Activated CD4-positive, alpha-beta T cell treated with anti-CD3 and anti-CD28 coated beads, Interleukin-2, amount 10 ng/mL, durations not matched to agents 7 days and 5 days (primary cell): ENCODE results near the gene SAMD1. TPM values are rescaled to one million over a fixed set of nuclear protein-coding genes. Genes with fewer than 3 reads are reported as not detected.
A peak's percentile ranks its signal among the peaks of the same experiment; 100 is the strongest.

Experiments
- CTCF ChIA-PET: fragments of 350-600 bp; sonication (Branson Sonifier 250); formaldehyde crosslinking; loops from one replicate; lab custom pipeline; 2021; ENCODE audit warnings: antibody characterized with exemption; lab: Charles Lee
- POLR2A ChIA-PET: fragments of 350-600 bp; sonication (Branson Sonifier 250); formaldehyde crosslinking; loops from one replicate; lab custom pipeline; 2021; ENCODE audit warnings: antibody characterized with exemption; lab: Charles Lee
- DNase-seq: peaks from one replicate; pipeline ENCODE4 v3.0.0-alpha.2; 2020
- H3K27ac Mint-ChIP-seq: one replicate; pipeline ENCODE4 v1.8.0; 2021; ENCODE audit warnings: mild to moderate bottlenecking, moderate library complexity, mixed read lengths
- H3K27me3 Mint-ChIP-seq: one replicate; pipeline ENCODE4 v1.8.0; 2021; ENCODE audit warnings: mixed read lengths
- H3K36me3 Mint-ChIP-seq: one replicate; pipeline ENCODE4 v1.8.0; 2021; ENCODE audit warnings: low read depth, mixed read lengths
- H3K4me1 Mint-ChIP-seq: one replicate; pipeline ENCODE4 v1.8.0; 2021; ENCODE audit warnings: mixed read lengths
- H3K4me3 Mint-ChIP-seq: one replicate; pipeline ENCODE4 v1.8.0; 2021; ENCODE audit warnings: mild to moderate bottlenecking, moderate library complexity, mixed read lengths
- H3K9me3 Mint-ChIP-seq: one replicate; pipeline ENCODE4 v1.8.0; 2021; ENCODE audit warnings: mixed read lengths
- total RNA-seq, 2 experiments: library from RNA; stranded (reverse); gene quantifications; one replicate each; pipeline ENCODE4 v1.2.3, GENCODE V29; 2021

The SAMD1 gene
- 10 to 100 TPM; 80.7 to 84.5 TPM for total RNA-seq

- CTCF ChIA-PET, result interaction anchor here (1.0 to 1.7 kb wide), 3 partner anchors 25 to 228 kb away, joined by 3 to 4 read pairs (median 3); partner anchors contain the start of gene ASF1B
- peaks cover 30% of the 10 kb centered on the region for H3K36me3 Mint-ChIP-seq
- no peaks in the 10 kb centered on the region for H3K27me3 Mint-ChIP-seq
- peak; percentile 88 for DNase-seq
- POLR2A ChIA-PET, result interaction anchor here (1.0 kb wide), 1 partner anchor 46 kb away, joined by 3 read pairs; no protein-coding TSS in a partner anchor
- peak within 1 kb of the TSS; percentile 95 for H3K4me3 Mint-ChIP-seq
- peak within 1 kb of the TSS; percentile 98 for H3K27ac Mint-ChIP-seq
- H3K9me3 Mint-ChIP-seq, result peaks cover 9% of the 10 kb centered on the region
- peaks cover 30% of the 10 kb centered on the region for H3K4me1 Mint-ChIP-seq
Observed at GRCh38 chr19:14090509-14091080, at the start of gene SAMD1. Gene SAMD1, minus strand, starts transcription at chr19:14090751.

GRCh38 chr19:14139944-14140343, 49.4 kb upstream of the SAMD1 start:
- peaks cover 36% of the 10 kb centered on the region for H3K4me1 Mint-ChIP-seq
- H3K9me3 Mint-ChIP-seq, result no peaks in the 10 kb centered on the region
- peaks cover 13% of the 10 kb centered on the region for H3K36me3 Mint-ChIP-seq
- H3K27me3 Mint-ChIP-seq, result no peaks in the 10 kb centered on the region
- H3K4me3 Mint-ChIP-seq, result no peak overlapping the region
- H3K27ac Mint-ChIP-seq, result no peak overlapping the region
- ChIA-PET CTCF (interaction anchor here (0.6 to 1.8 kb wide), 5 partner anchors 8 to 866 kb away, joined by 3 to 6 read pairs (median 4); no protein-coding TSS in a partner anchor), POLR2A (no interaction called here)
- no peak for DNase-seq

- CTCF ChIA-PET, result interaction anchor here (0.6 to 1.8 kb wide), 5 partner anchors 9 to 466 kb away, joined by 3 to 6 read pairs (median 3); no protein-coding TSS in a partner anchor
- Mint-ChIP-seq H3K36me3 (peaks cover 21% of the 10 kb centered on the region), H3K4me1 (peaks cover 46% of the 10 kb centered on the region), H3K4me3 (peak overlapping the region; percentile 44), H3K27ac (peak overlapping the region; percentile 36), H3K27me3 (no peaks in the 10 kb centered on the region), H3K9me3 (no peaks in the 10 kb centered on the region)
- DNase-seq, result no peak
- POLR2A ChIA-PET, result no interaction called here
Observed at GRCh38 chr19:14138576-14139265, 48.2 kb upstream of the SAMD1 start.

- H3K9me3 Mint-ChIP-seq, result no peaks in the 10 kb centered on the region
- POLR2A ChIA-PET, result interaction anchor here (0.5 to 1.0 kb wide), 5 partner anchors 47 to 343 kb away, joined by 3 to 5 read pairs (median 3); no protein-coding TSS in a partner anchor
- peaks cover 34% of the 10 kb centered on the region for H3K36me3 Mint-ChIP-seq
- peak within 1 kb of the TSS; percentile 81 for H3K4me3 Mint-ChIP-seq
- H3K27me3 Mint-ChIP-seq, result no peaks in the 10 kb centered on the region
- DNase-seq, result peak; percentile 99
- CTCF ChIA-PET, result interaction anchor here (0.5 to 3.1 kb wide), 95 partner anchors 9 to 553 kb away, joined by 3 to 27 read pairs (median 5); partner anchors contain the start of genes ADGRE5, DDX39A, MISP3 and PRKACA
- H3K27ac Mint-ChIP-seq, result peak within 1 kb of the TSS; percentile 93
- peaks cover 44% of the 10 kb centered on the region for H3K4me1 Mint-ChIP-seq
Observed at GRCh38 chr19:14136509-14137281, 46.1 kb upstream of the SAMD1 start, which contains the start of gene ASF1B. Gene ASF1B, minus strand, starts transcription at chr19:14136589. Its CDS starts 133 bp downstream, at chr19:14136456.

- peaks cover 36% of the 10 kb centered on the region for H3K36me3 Mint-ChIP-seq
- H3K4me1 Mint-ChIP-seq, result peaks cover 43% of the 10 kb centered on the region
- H3K4me3 Mint-ChIP-seq, result peak overlapping the region; percentile 81
- H3K27me3 Mint-ChIP-seq, result no peaks in the 10 kb centered on the region
- POLR2A ChIA-PET, result interaction anchor here (0.5 to 1.0 kb wide), 2 partner anchors 181 to 344 kb away, joined by 3 read pairs; no protein-coding TSS in a partner anchor
- CTCF ChIA-PET, result interaction anchor here (0.6 to 3.1 kb wide), 78 partner anchors 9 to 523 kb away, joined by 3 to 27 read pairs (median 6); partner anchors contain the start of genes ADGRE5, MISP3 and PRKACA
- H3K27ac Mint-ChIP-seq, result peak overlapping the region; percentile 93
- H3K9me3 Mint-ChIP-seq, result no peaks in the 10 kb centered on the region
- no peak for DNase-seq
Observed at GRCh38 chr19:14135985-14136508, 45.5 kb upstream of the SAMD1 start.

- Mint-ChIP-seq H3K36me3 (peaks cover 36% of the 10 kb centered on the region), H3K4me3 (peak overlapping the region; percentile 81)
- CTCF ChIA-PET, result interaction anchor here (1.0 to 3.1 kb wide), 9 partner anchors 10 to 378 kb away, joined by 3 to 27 read pairs (median 6); partner anchors contain the start of genes MISP3 and PRKACA
Observed at GRCh38 chr19:14135355-14135754, 44.8 kb upstream of the SAMD1 start.

GRCh38 chr19:14127929-14128509, 37.5 kb upstream of the SAMD1 start:
- Mint-ChIP-seq H3K27ac (no peak overlapping the region), H3K4me1 (peaks cover 9% of the 10 kb centered on the region), H3K9me3 (no peaks in the 10 kb centered on the region), H3K36me3 (peaks cover 27% of the 10 kb centered on the region), H3K27me3 (no peaks in the 10 kb centered on the region), H3K4me3 (no peak overlapping the region)
- POLR2A ChIA-PET, result interaction anchor here (0.6 kb wide), 1 partner anchor 50 kb away, joined by 3 read pairs; no protein-coding TSS in a partner anchor
- CTCF ChIA-PET, result interaction anchor here (0.6 to 3.2 kb wide), 2 partner anchors 9 to 375 kb away, joined by 3 to 12 read pairs; partner anchors contain the start of gene ASF1B
- no peak for DNase-seq

More at GRCh38 chr19:14135355-14135754, 44.8 kb upstream of the SAMD1 start:
- Mint-ChIP-seq H3K27me3 (no peaks in the 10 kb centered on the region), H3K9me3 (no peaks in the 10 kb centered on the region), H3K4me1 (peaks cover 41% of the 10 kb centered on the region), H3K27ac (peak overlapping the region; percentile 90)
- DNase-seq, result no peak
- POLR2A ChIA-PET, result no interaction called here

GRCh38 chr19:14127176-14127575, 36.6 kb upstream of the SAMD1 start:
- peaks cover 28% of the 10 kb centered on the region for H3K36me3 Mint-ChIP-seq
- no peak overlapping the region for H3K4me3 Mint-ChIP-seq
- no peaks in the 10 kb centered on the region for H3K9me3 Mint-ChIP-seq
- no peaks in the 10 kb centered on the region for H3K27me3 Mint-ChIP-seq
- POLR2A ChIA-PET, result interaction anchor here (0.7 kb wide), 1 partner anchor 10 kb away, joined by 3 read pairs; the partner anchor contains the start of gene PRKACA
- H3K4me1 Mint-ChIP-seq, result peaks cover 9% of the 10 kb centered on the region
- peak overlapping the region; percentile 27 for H3K27ac Mint-ChIP-seq
- CTCF ChIA-PET, result interaction anchor here (3.2 kb wide), 1 partner anchor 10 kb away, joined by 12 read pairs; the partner anchor contains the start of gene ASF1B
- no peak for DNase-seq

GRCh38 chr19:14122924-14123323, 32.4 kb upstream of the SAMD1 start:
- POLR2A ChIA-PET, result interaction anchor here (0.6 to 0.8 kb wide), 2 partner anchors 47 to 240 kb away, joined by 3 read pairs; no protein-coding TSS in a partner anchor
- DNase-seq, result no peak
- H3K27me3 Mint-ChIP-seq, result no peaks in the 10 kb centered on the region
- H3K9me3 Mint-ChIP-seq, result no peaks in the 10 kb centered on the region
- H3K27ac Mint-ChIP-seq, result no peak overlapping the region
- CTCF ChIA-PET, result interaction anchor here (0.6 to 2.1 kb wide), 5 partner anchors 10 to 119 kb away, joined by 3 to 20 read pairs (median 4); partner anchors contain the start of gene ASF1B
- H3K36me3 Mint-ChIP-seq, result peaks cover 30% of the 10 kb centered on the region
- H3K4me3 Mint-ChIP-seq, result no peak overlapping the region
- H3K4me1 Mint-ChIP-seq, result peaks cover 16% of the 10 kb centered on the region

- Mint-ChIP-seq H3K4me3 (no peak overlapping the region), H3K27ac (no peak overlapping the region), H3K27me3 (no peaks in the 10 kb centered on the region), H3K36me3 (peaks cover 25% of the 10 kb centered on the region), H3K9me3 (no peaks in the 10 kb centered on the region), H3K4me1 (peaks cover 30% of the 10 kb centered on the region)
- no peak for DNase-seq
- ChIA-PET CTCF (interaction anchor here (0.7 to 3.6 kb wide), 3 partner anchors 14 to 551 kb away, joined by 3 to 12 read pairs (median 3); partner anchors contain the start of gene ASF1B), POLR2A (no interaction called here)
Observed at GRCh38 chr19:14120497-14120780, 29.9 kb upstream of the SAMD1 start.
